Activated naive CD8-positive, alpha-beta T cell treated with anti-CD3 and anti-CD28 coated beads for 36 hours (primary cell): ENCODE measurements around the gene KNTC1. TPM values are rescaled to one million over a fixed set of nuclear protein-coding genes. Genes with fewer than 3 reads are reported as not detected.
A peak's percentile ranks its signal among the peaks of the same experiment; 100 is the strongest.
"Not testable (repeated sequence)": the region's sequence is repeated elsewhere in the genome, so short reads cannot be mapped to it uniquely, and the experiment has no call there.

Source experiments
- DNase-seq: peaks from one replicate; pipeline ENCODE4 v3.0.0; 2021
- H3K27ac Mint-ChIP-seq: one replicate; pipeline ENCODE4 v1.8.0; 2022; ENCODE audit warnings: mild to moderate bottlenecking, moderate library complexity, mixed read lengths
- H3K27me3 Mint-ChIP-seq: one replicate; pipeline ENCODE4 v1.8.0; 2022; ENCODE audit warnings: mild to moderate bottlenecking, mixed read lengths
- H3K36me3 Mint-ChIP-seq: one replicate; pipeline ENCODE4 v1.8.0; 2021; ENCODE audit warnings: mild to moderate bottlenecking, mixed read lengths
- H3K4me1 Mint-ChIP-seq: one replicate; pipeline ENCODE4 v1.8.0; 2021; ENCODE audit warnings: mixed read lengths
- H3K4me3 Mint-ChIP-seq: one replicate; pipeline ENCODE4 v1.8.0; 2022; ENCODE audit warnings: mild to moderate bottlenecking, moderate library complexity, mixed read lengths
- H3K9me3 Mint-ChIP-seq: one replicate; pipeline ENCODE4 v1.8.0; 2022; ENCODE audit warnings: mixed read lengths
- total RNA-seq, 2 experiments: library from RNA; stranded (reverse); gene quantifications; one replicate each; pipeline ENCODE4 v1.2.3, GENCODE V29; 2021

Gene KNTC1
- total RNA-seq, 2 experiments from 2014 or later: 85.9 to 89.9 TPM

GRCh38 chr12:122501489-122501989 lies 25.5 kb upstream of the KNTC1 start:
- no peak for DNase-seq
- Mint-ChIP-seq H3K36me3 (peaks cover 52% of the 10 kb centered on the region), H3K9me3 (no peaks in the 10 kb centered on the region), H3K4me3 (peak overlapping the region; percentile 91), H3K27me3 (no peaks in the 10 kb centered on the region), H3K27ac (peak overlapping the region; percentile 99), H3K4me1 (peaks cover 29% of the 10 kb centered on the region)

GRCh38 chr12:122503147-122503751 lies 23.8 kb upstream of the KNTC1 start:
- DNase-seq: no peak
- H3K36me3 Mint-ChIP-seq: peaks cover 51% of the 10 kb centered on the region
- H3K27me3 Mint-ChIP-seq: no peaks in the 10 kb centered on the region
- H3K4me1 Mint-ChIP-seq: peaks cover 22% of the 10 kb centered on the region
- no peaks in the 10 kb centered on the region for H3K9me3 Mint-ChIP-seq
- H3K27ac Mint-ChIP-seq: peak overlapping the region; percentile 54
- no peak overlapping the region for H3K4me3 Mint-ChIP-seq

GRCh38 chr12:122503783-122504590 lies 23.1 kb upstream of the KNTC1 start:
- H3K4me3 Mint-ChIP-seq: no peak overlapping the region
- no peak for DNase-seq
- H3K27ac Mint-ChIP-seq: peak overlapping the region; percentile 29
- no peaks in the 10 kb centered on the region for H3K27me3 Mint-ChIP-seq
- peaks cover 47% of the 10 kb centered on the region for H3K36me3 Mint-ChIP-seq
- peaks cover 16% of the 10 kb centered on the region for H3K4me1 Mint-ChIP-seq
- H3K9me3 Mint-ChIP-seq: no peaks in the 10 kb centered on the region

DNA sequence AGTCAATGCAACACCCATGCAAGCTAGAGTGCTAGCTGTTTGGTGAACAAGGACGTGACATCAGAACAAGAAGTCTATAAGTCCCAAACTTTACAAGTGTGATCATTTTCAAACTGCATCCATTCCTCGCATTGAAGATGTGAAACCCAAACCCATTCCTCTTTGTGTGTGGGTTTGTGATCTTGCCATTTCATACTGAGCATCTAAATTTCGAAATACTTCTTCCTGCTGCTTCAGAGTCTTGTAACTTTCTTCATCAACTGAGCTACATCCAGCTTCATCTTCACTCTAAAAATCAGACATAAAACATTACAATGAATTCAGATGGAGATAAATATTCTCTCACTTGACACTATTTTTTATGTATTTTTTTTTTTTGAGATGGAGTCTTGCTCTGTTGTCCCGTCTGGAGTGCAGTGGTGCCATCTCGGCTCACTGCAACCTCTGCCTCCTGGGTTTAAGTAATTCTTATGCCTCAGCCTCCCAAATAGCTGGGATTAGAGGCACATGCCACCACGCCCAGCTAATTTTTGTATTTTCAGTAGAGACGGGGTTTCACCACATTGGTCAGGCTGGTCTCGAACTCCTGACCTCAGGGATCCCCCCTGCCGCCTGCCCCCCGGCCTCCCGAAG lies 21.5 kb upstream of the KNTC1 start:
- Mint-ChIP-seq H3K4me1 (peaks cover 16% of the 10 kb centered on the region), H3K36me3 (peaks cover 46% of the 10 kb centered on the region)

DNA sequence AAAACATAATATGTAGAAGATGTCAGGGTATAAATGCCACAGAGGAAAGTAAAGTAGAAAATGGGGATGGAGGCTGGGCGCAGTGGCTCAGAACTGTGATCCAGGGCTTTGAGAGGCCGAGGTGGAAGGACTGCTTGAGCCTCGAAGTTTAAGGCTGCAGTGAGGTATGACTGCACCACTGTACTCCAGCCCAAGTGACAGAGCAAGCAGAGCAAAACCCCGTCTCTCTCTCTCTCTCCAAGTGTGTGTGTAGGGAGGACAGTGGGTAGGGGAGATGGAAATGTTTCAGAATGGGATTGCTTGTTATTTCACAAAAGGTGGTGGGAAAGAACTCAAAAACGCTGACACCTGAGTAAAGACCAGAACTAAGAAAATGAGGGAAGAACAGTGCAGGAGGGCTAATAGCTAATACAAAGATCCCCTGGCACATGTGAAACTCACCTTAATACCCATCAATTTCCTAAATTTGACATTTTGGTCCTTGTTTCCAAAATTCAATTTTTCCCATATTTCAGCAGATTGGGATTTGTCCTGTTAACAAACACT lies 20.6 kb upstream of the KNTC1 start:
- Mint-ChIP-seq H3K4me3 (no peak overlapping the region), H3K27me3 (no peaks in the 10 kb centered on the region), H3K27ac (no peak overlapping the region), H3K9me3 (no peaks in the 10 kb centered on the region), H3K36me3 (peaks cover 41% of the 10 kb centered on the region), H3K4me1 (peaks cover 10% of the 10 kb centered on the region)
- DNase-seq: no peak

More for the DNA sequence above, 21.5 kb upstream of the KNTC1 start:
- no peaks in the 10 kb centered on the region for H3K27me3 Mint-ChIP-seq
- no peaks in the 10 kb centered on the region for H3K9me3 Mint-ChIP-seq
- DNase-seq: no peak
- no peak overlapping the region for H3K4me3 Mint-ChIP-seq
- H3K27ac Mint-ChIP-seq: no peak overlapping the region

DNA sequence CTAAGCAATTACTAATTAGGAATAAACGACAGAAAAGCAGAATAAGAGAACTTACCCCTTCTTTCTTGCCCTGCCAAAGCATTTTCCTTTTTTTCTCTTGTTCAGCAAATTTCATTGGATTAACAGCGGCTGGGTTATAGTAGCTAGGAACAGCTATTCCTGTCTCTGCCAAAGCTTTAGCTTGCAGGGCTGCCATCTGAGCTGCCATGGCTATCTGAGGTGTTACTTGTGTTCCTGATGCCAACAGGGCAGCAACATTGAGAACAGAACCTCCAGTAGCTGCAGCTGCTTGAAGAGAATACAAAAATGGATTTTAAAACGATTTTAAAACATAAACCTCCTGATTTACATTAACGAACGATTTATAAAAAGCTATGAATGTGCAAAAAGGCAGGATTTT lies 18.9 kb upstream of the KNTC1 start:
- no peak overlapping the region for H3K27ac Mint-ChIP-seq
- no peaks in the 10 kb centered on the region for H3K27me3 Mint-ChIP-seq
- H3K9me3 Mint-ChIP-seq: no peaks in the 10 kb centered on the region
- H3K36me3 Mint-ChIP-seq: peaks cover 41% of the 10 kb centered on the region
- no peaks in the 10 kb centered on the region for H3K4me1 Mint-ChIP-seq
- DNase-seq: no peak
- H3K4me3 Mint-ChIP-seq: no peak overlapping the region

DNA sequence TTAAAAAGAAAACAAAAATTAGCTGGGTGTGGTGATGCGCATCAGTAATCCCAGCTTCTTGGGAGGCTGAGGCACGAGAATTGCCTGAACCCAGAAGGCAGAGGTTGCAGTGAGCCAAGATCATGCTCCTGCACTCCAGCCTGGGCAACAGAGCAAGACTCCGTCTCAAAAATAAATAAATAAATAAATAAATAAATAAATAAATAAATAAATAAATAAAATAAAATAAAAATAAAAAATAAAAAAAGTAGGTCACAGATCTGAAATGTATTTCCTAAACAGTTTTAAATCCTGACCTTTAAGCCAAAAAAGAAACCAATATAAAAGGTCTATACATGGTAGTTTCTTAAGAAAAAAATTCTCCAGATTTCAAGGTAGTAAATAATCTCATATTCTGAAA lies 14.0 kb upstream of the KNTC1 start:
- H3K4me1 Mint-ChIP-seq, DNase-seq, H3K9me3 Mint-ChIP-seq, H3K4me3 Mint-ChIP-seq, H3K27me3 Mint-ChIP-seq, H3K27ac Mint-ChIP-seq: not testable (repeated sequence)
- H3K36me3 Mint-ChIP-seq: peaks cover 45% of the 10 kb centered on the region

DNA sequence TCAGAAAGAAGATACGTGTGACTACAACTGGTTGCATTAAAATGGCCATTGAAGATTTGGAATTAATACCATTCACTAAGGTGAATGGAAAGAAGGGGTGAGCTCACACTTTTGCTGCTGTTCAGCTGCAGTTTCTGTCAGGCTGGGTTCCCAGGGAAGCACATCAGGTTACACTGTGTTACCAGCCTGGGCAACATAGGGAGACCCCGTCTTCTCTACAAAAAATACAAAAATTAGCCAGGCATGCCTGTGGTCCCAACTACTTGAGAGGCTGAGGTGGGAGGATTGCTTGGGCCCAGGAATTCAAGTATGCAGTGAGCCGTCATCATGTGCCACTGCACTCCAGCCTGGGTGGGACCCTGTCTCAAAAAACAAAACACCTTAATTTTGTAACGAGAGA lies 13.4 kb upstream of the KNTC1 start:
- peaks cover 52% of the 10 kb centered on the region for H3K36me3 Mint-ChIP-seq
- H3K27ac Mint-ChIP-seq: peak overlapping the region; percentile 12
- no peaks in the 10 kb centered on the region for H3K9me3 Mint-ChIP-seq
- H3K27me3 Mint-ChIP-seq: no peaks in the 10 kb centered on the region
- H3K4me1 Mint-ChIP-seq: peaks cover 9% of the 10 kb centered on the region
- DNase-seq: no peak
- H3K4me3 Mint-ChIP-seq: no peak overlapping the region

GRCh38 chr12:122515275-122515674 lies 11.8 kb upstream of the KNTC1 start:
- DNase-seq: no peak
- Mint-ChIP-seq H3K4me3 (no peak overlapping the region), H3K9me3 (no peaks in the 10 kb centered on the region), H3K27ac (peak overlapping the region; percentile 40), H3K4me1 (peaks cover 15% of the 10 kb centered on the region), H3K27me3 (no peaks in the 10 kb centered on the region), H3K36me3 (peaks cover 49% of the 10 kb centered on the region)

- Mint-ChIP-seq H3K27me3 (no peaks in the 10 kb centered on the region), H3K9me3 (no peaks in the 10 kb centered on the region), H3K27ac (peak overlapping the region; percentile 18), H3K36me3 (peaks cover 52% of the 10 kb centered on the region), H3K4me3 (no peak overlapping the region), H3K4me1 (peaks cover 22% of the 10 kb centered on the region)
- no peak for DNase-seq
Measured at GRCh38 chr12:122516544-122517361, 10.3 kb upstream of the KNTC1 start.

GRCh38 chr12:122517877-122518276 lies 9.2 kb upstream of the KNTC1 start:
- peaks cover 28% of the 10 kb centered on the region for H3K4me1 Mint-ChIP-seq
- H3K27me3 Mint-ChIP-seq: no peaks in the 10 kb centered on the region
- no peaks in the 10 kb centered on the region for H3K9me3 Mint-ChIP-seq
- H3K27ac Mint-ChIP-seq: peak overlapping the region; percentile 34
- no peak for DNase-seq
- peaks cover 49% of the 10 kb centered on the region for H3K36me3 Mint-ChIP-seq
- H3K4me3 Mint-ChIP-seq: no peak overlapping the region

- Mint-ChIP-seq H3K27ac (peak overlapping the region; percentile 25), H3K4me3 (no peak overlapping the region), H3K36me3 (peaks cover 57% of the 10 kb centered on the region), H3K4me1 (peaks cover 36% of the 10 kb centered on the region), H3K27me3 (no peaks in the 10 kb centered on the region), H3K9me3 (no peaks in the 10 kb centered on the region)
- no peak for DNase-seq
Measured at GRCh38 chr12:122518908-122519307, 8.1 kb upstream of the KNTC1 start.

DNA sequence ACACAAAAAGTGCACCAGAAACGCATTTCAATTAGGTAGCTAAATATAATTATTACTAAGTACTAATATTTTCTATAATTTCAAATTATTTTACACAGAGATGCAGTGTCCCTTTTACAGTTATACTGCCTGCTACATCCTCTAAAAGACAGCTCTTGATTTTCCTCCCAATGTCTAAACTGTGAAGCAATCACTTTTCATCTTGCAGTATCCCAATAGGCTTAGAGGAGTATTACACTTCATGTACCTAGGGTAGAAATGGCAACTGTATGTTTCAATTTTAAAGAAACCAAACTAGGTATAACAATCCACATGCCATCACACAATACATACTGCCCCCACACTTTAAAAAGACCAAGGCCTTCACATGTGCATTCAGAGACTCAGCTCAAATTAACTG lies 7.6 kb upstream of the KNTC1 start:
- peaks cover 40% of the 10 kb centered on the region for H3K4me1 Mint-ChIP-seq
- no peak for DNase-seq
- no peak overlapping the region for H3K4me3 Mint-ChIP-seq
- H3K36me3 Mint-ChIP-seq: peaks cover 62% of the 10 kb centered on the region
- H3K9me3 Mint-ChIP-seq: no peaks in the 10 kb centered on the region
- H3K27me3 Mint-ChIP-seq: no peaks in the 10 kb centered on the region
- no peak overlapping the region for H3K27ac Mint-ChIP-seq

- peaks cover 68% of the 10 kb centered on the region for H3K36me3 Mint-ChIP-seq
- no peaks in the 10 kb centered on the region for H3K27me3 Mint-ChIP-seq
- H3K9me3 Mint-ChIP-seq: no peaks in the 10 kb centered on the region
- peaks cover 38% of the 10 kb centered on the region for H3K4me1 Mint-ChIP-seq
- peak overlapping the region; percentile 9 for H3K27ac Mint-ChIP-seq
- H3K4me3 Mint-ChIP-seq: no peak overlapping the region
- no peak for DNase-seq
Measured at GRCh38 chr12:122520676-122521075, 6.4 kb upstream of the KNTC1 start.
